HEK293 (cell line): Measurements from ENCODE around the gene NPM3.
A peak's percentile ranks its signal among the peaks of the same experiment; 100 is the strongest.

Experiments
- GLI4 ChIP-seq: fragments of 450-650 bp; formaldehyde crosslinking; IDR thresholded peaks from 2 replicates; pipeline ENCODE4 v1.5.1; 2016; ENCODE audit warnings: missing biosample characterization, missing genetic modification characterization
- KLF1 ChIP-seq: fragments of 450-650 bp; formaldehyde crosslinking; IDR thresholded peaks from 2 replicates; pipeline ENCODE4 v1.5.1; 2016; ENCODE audit warnings: missing biosample characterization, missing genetic modification characterization
- MYNN ChIP-seq: fragments of 450-650 bp; formaldehyde crosslinking; IDR thresholded peaks from 2 replicates; pipeline ENCODE4 v1.5.1; 2016; ENCODE audit warnings: missing biosample characterization, missing genetic modification characterization, borderline replicate concordance
- PRDM6 ChIP-seq: fragments of 450-650 bp; formaldehyde crosslinking; IDR thresholded peaks from 2 replicates; pipeline ENCODE4 v1.5.1; 2017; ENCODE audit warnings: missing biosample characterization, missing genetic modification characterization
- TRIM28 ChIP-seq: IDR thresholded peaks from 2 replicates; pipeline ENCODE4 v1.6.1; 2011; ENCODE audit warnings: low read length, control low read depth, borderline replicate concordance
- TSHZ1 ChIP-seq: fragments of 450-650 bp; formaldehyde crosslinking; IDR thresholded peaks from 2 replicates; pipeline ENCODE4 v1.5.1; 2016; ENCODE audit warnings: missing biosample characterization, missing genetic modification characterization, borderline replicate concordance
- WT1 ChIP-seq: fragments of 450-650 bp; formaldehyde crosslinking; IDR thresholded peaks from 2 replicates; pipeline ENCODE4 v1.5.1; 2016; ENCODE audit warnings: missing biosample characterization, missing genetic modification characterization
- YY1 ChIP-seq: fragments of 450-650 bp; formaldehyde crosslinking; IDR thresholded peaks from 2 replicates; pipeline ENCODE4 v1.5.1; 2018; ENCODE audit warnings: missing biosample characterization, missing genetic modification characterization
- ZBTB21 ChIP-seq: fragments of 450-650 bp; formaldehyde crosslinking; IDR thresholded peaks from 2 replicates; pipeline ENCODE4 v1.5.1; 2017; ENCODE audit warnings: missing biosample characterization, missing genetic modification characterization
- ZBTB7A ChIP-seq: fragments of 450-650 bp; formaldehyde crosslinking; IDR thresholded peaks from 2 replicates; pipeline ENCODE4 v1.5.1; 2016; ENCODE audit warnings: low read depth, missing biosample characterization, missing genetic modification characterization
- ZFP41 ChIP-seq: fragments of 450-650 bp; formaldehyde crosslinking; IDR thresholded peaks from 2 replicates; pipeline ENCODE4 v1.5.1; 2016; ENCODE audit warnings: missing biosample characterization, missing genetic modification characterization, borderline replicate concordance
- ZNF133 ChIP-seq: fragments of 450-650 bp; formaldehyde crosslinking; IDR thresholded peaks from 2 replicates; pipeline ENCODE4 v1.5.1; 2016; ENCODE audit warnings: missing biosample characterization, missing genetic modification characterization
- ZNF140 ChIP-seq: fragments of 450-650 bp; formaldehyde crosslinking; IDR thresholded peaks from 2 replicates; pipeline ENCODE4 v1.5.1; 2016; ENCODE audit warnings: missing biosample characterization, missing genetic modification characterization
- ZNF169 ChIP-seq: fragments of 450-650 bp; formaldehyde crosslinking; IDR thresholded peaks from 2 replicates; pipeline ENCODE4 v1.5.1; 2016; ENCODE audit warnings: missing biosample characterization, missing genetic modification characterization
- ZNF248 ChIP-seq: fragments of 450-650 bp; formaldehyde crosslinking; IDR thresholded peaks from 2 replicates; pipeline ENCODE4 v1.5.1; 2017; ENCODE audit warnings: missing biosample characterization, missing genetic modification characterization
- ZNF266 ChIP-seq: fragments of 450-650 bp; formaldehyde crosslinking; IDR thresholded peaks from 2 replicates; pipeline ENCODE4 v1.5.1; 2016; ENCODE audit warnings: missing biosample characterization, missing genetic modification characterization, low read depth
- ZNF274 ChIP-seq, 2 experiments: fragments of 200-500 bp in 1 of 2; fragments of 450-650 bp in 1 of 2; sonication (Bioruptor generic) in 1 of 2; formaldehyde crosslinking in 1 of 2; IDR thresholded peaks; 2 replicates each; pipeline versions ENCODE4 v1.5.1 to v1.6.1; 2014 to 2016; ENCODE audit warnings: borderline replicate concordance in 1 of 2, inconsistent platforms in 1 of 2, low read length in 1 of 2, missing biosample characterization in 1 of 2, missing genetic modification characterization in 1 of 2
- ZNF324 ChIP-seq: fragments of 450-650 bp; formaldehyde crosslinking; IDR thresholded peaks from 2 replicates; pipeline ENCODE4 v1.5.1; 2016; ENCODE audit warnings: missing biosample characterization, missing genetic modification characterization
- ZNF335 ChIP-seq: fragments of 450-650 bp; formaldehyde crosslinking; conservative IDR thresholded peaks from 2 replicates; pipeline ENCODE4 v1.5.1; 2016; ENCODE audit warnings: missing biosample characterization, missing genetic modification characterization
- ZNF48 ChIP-seq: fragments of 450-650 bp; formaldehyde crosslinking; IDR thresholded peaks from 2 replicates; pipeline ENCODE4 v1.5.1; 2016; ENCODE audit warnings: missing biosample characterization, missing genetic modification characterization
- ZNF501 ChIP-seq: fragments of 450-650 bp; formaldehyde crosslinking; IDR thresholded peaks from 2 replicates; pipeline ENCODE4 v1.5.1; 2016; ENCODE audit warnings: missing biosample characterization, missing genetic modification characterization
- ZNF544 ChIP-seq: fragments of 450-650 bp; formaldehyde crosslinking; IDR thresholded peaks from 2 replicates; pipeline ENCODE4 v1.5.0; 2017; ENCODE audit warnings: missing biosample characterization, missing genetic modification characterization
- ZNF548 ChIP-seq: fragments of 450-650 bp; formaldehyde crosslinking; IDR thresholded peaks from 2 replicates; pipeline ENCODE4 v1.5.1; 2016; ENCODE audit warnings: missing biosample characterization, missing genetic modification characterization
- ZNF549 ChIP-seq: fragments of 450-650 bp; IDR thresholded peaks from 2 replicates; pipeline ENCODE4 v1.5.1; 2018; ENCODE audit warnings: missing biosample characterization, missing genetic modification characterization, mild to moderate bottlenecking, inconsistent platforms, moderate library complexity
- ZNF558 ChIP-seq: fragments of 450-650 bp; formaldehyde crosslinking; IDR thresholded peaks from 2 replicates; pipeline ENCODE4 v1.5.1; 2016; ENCODE audit warnings: missing biosample characterization, missing genetic modification characterization
- ZNF623 ChIP-seq: fragments of 450-650 bp; formaldehyde crosslinking; IDR thresholded peaks from 2 replicates; pipeline ENCODE4 v1.5.1; 2016; ENCODE audit warnings: missing biosample characterization, missing genetic modification characterization
- ZNF660 ChIP-seq: fragments of 450-650 bp; IDR thresholded peaks from 2 replicates; pipeline ENCODE4 v1.5.1; 2018; ENCODE audit warnings: missing biosample characterization, mild to moderate bottlenecking, missing genetic modification characterization
- ZNF747 ChIP-seq: fragments of 450-650 bp; formaldehyde crosslinking; IDR thresholded peaks from 2 replicates; pipeline ENCODE4 v1.5.1; 2016; ENCODE audit warnings: missing biosample characterization, missing genetic modification characterization
- ZNF76 ChIP-seq: fragments of 450-650 bp; formaldehyde crosslinking; IDR thresholded peaks from 2 replicates; pipeline ENCODE4; 2016; ENCODE audit warnings: low read depth, missing biosample characterization, missing genetic modification characterization, borderline replicate concordance
- TF ChIP-seq, protein P1 (sequence below): fragments of 450-650 bp; formaldehyde crosslinking; IDR thresholded peaks from 2 replicates; pipeline ENCODE4 v1.5.1; 2016; ENCODE audit warnings: missing biosample characterization, missing genetic modification characterization
- TF ChIP-seq, protein P2 (sequence below): fragments of 450-650 bp; formaldehyde crosslinking; IDR thresholded peaks from 2 replicates; pipeline ENCODE4 v1.5.1; 2016; ENCODE audit warnings: missing biosample characterization, missing genetic modification characterization

NPM3 gene

DNA sequence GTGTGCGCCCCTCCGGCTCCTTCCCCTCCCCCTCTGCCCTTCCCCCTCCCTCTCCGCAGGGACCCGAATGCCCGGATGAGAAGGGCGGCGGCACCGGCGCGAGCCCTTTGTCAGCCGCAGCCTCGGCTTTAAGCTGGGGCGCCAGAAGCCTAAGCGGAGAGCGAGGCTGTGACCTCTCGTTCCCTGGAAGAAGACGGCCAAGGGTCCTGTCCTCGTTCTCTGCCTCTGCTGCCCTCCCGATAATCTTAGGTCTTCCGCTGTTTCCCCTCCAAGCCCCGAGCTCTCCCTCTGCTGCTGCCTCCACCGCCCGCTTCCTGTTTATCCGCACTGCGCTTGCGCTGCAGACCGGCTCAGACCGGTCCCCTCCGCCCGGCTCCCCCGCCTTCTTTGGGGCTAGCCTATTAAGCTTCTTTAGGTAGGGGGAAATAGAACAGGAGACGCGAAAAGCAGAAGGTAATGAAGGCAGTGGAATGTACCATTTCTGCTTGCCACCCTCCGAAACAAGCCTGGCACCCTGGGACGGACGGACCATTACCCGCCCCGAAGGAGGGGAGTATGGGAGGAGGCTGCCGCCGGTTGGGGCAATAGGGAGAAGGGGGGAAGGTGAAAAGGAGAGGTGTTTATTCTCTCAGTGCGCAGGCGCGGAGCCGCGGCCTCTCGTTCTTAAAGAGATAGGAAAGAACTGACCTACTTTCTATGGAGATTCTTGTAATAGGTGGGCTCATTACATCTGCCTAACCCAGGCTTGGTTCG, 35.0 kb upstream of the NPM3 start, which contains the start of gene OGA (continued):
- no peak for TF ChIP-seq ZNF274 (IDR thresholded peaks at IDR 0.05; ENCODE audit: low read length)
- TF ChIP-seq ZNF274 (tag by site-specific recombination; IDR thresholded peaks at IDR 0.05; ENCODE audit: borderline replicate concordance): no peak
- TF ChIP-seq, protein P1, sequence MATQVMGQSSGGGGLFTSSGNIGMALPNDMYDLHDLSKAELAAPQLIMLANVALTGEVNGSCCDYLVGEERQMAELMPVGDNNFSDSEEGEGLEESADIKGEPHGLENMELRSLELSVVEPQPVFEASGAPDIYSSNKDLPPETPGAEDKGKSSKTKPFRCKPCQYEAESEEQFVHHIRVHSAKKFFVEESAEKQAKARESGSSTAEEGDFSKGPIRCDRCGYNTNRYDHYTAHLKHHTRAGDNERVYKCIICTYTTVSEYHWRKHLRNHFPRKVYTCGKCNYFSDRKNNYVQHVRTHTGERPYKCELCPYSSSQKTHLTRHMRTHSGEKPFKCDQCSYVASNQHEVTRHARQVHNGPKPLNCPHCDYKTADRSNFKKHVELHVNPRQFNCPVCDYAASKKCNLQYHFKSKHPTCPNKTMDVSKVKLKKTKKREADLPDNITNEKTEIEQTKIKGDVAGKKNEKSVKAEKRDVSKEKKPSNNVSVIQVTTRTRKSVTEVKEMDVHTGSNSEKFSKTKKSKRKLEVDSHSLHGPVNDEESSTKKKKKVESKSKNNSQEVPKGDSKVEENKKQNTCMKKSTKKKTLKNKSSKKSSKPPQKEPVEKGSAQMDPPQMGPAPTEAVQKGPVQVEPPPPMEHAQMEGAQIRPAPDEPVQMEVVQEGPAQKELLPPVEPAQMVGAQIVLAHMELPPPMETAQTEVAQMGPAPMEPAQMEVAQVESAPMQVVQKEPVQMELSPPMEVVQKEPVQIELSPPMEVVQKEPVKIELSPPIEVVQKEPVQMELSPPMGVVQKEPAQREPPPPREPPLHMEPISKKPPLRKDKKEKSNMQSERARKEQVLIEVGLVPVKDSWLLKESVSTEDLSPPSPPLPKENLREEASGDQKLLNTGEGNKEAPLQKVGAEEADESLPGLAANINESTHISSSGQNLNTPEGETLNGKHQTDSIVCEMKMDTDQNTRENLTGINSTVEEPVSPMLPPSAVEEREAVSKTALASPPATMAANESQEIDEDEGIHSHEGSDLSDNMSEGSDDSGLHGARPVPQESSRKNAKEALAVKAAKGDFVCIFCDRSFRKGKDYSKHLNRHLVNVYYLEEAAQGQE: peak; percentile 40
- 0 out of 2 replicates have a peak, but pooled peaks have one; percentile 27 for TF ChIP-seq TSHZ1
- no peak for TF ChIP-seq ZNF266
- TF ChIP-seq TRIM28: peak; percentile 50; the same call in 1 of the 2 replicates
- TF ChIP-seq ZNF501 (tag by site-specific recombination): peak; percentile 93
- TF ChIP-seq ZNF623: no peak
- no peak for TF ChIP-seq ZNF549 (tag by site-specific recombination)
- peak; percentile 87 for TF ChIP-seq WT1 (tag by site-specific recombination)
- TF ChIP-seq, protein P2, sequence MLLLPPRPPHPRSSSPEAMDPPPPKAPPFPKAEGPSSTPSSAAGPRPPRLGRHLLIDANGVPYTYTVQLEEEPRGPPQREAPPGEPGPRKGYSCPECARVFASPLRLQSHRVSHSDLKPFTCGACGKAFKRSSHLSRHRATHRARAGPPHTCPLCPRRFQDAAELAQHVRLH (tag by site-specific recombination): peak; percentile 47; the same call in 1 of the 2 replicates
- TF ChIP-seq KLF1: peak; percentile 58; the same call in 1 of the 2 replicates
- TF ChIP-seq ZNF548 (tag by site-specific recombination): no peak
- TF ChIP-seq ZBTB21 (tag by site-specific recombination): no peak
- TF ChIP-seq ZBTB7A (tag by site-specific recombination): no peak
- TF ChIP-seq ZNF544 (tag by site-specific recombination): no peak
- no peak for TF ChIP-seq ZNF169 (tag by site-specific recombination)
- no peak for TF ChIP-seq PRDM6
- TF ChIP-seq ZFP41 (tag by site-specific recombination): no peak
- TF ChIP-seq ZNF76 (tag by site-specific recombination): peak; percentile 97
- TF ChIP-seq ZNF335 (tag by site-specific recombination): peak; percentile 56
- 0 out of 2 replicates have a peak, but pooled peaks have one; percentile 69 for TF ChIP-seq ZNF660
- TF ChIP-seq ZNF140 (tag by site-specific recombination): no peak
- TF ChIP-seq ZNF248 (tag by site-specific recombination): no peak
- no peak for TF ChIP-seq ZNF747 (tag by site-specific recombination)
- TF ChIP-seq ZNF558 (tag by site-specific recombination): no peak
- 0 out of 2 replicates have a peak, but pooled peaks have one; percentile 86 for TF ChIP-seq ZNF324
- no peak; the same call in 1 of the 2 replicates for TF ChIP-seq MYNN
- no peak for TF ChIP-seq ZNF133 (tag by site-specific recombination)
- TF ChIP-seq GLI4 (tag by site-specific recombination): no peak; the same call in 1 of the 2 replicates
- TF ChIP-seq YY1 (tag by site-specific recombination): no peak
- TF ChIP-seq ZNF48 (tag by site-specific recombination): no peak
